IMR-90 (cell line): Measurements from ENCODE around the gene NOL4. TPM values are rescaled to one million over a fixed set of nuclear protein-coding genes. Genes with fewer than 3 reads are reported as not detected.

Experiments
- ATAC-seq: fragments of 200-7000 bp; cut with Tn5 transposase; 2 replicates; pipeline ENCODE4 v1.9.1; 2020; ENCODE audit warnings: low read depth, mild to moderate bottlenecking, moderate library complexity
- BruUV-seq: library from RNA; stranded (reverse); fragments of 400-500 nt; replicated peaks from 2 replicates; lab custom pipeline; 2021; lab: Mats Ljungman, UMichigan
- CTCF ChIA-PET: fragments of 300-600 bp; formaldehyde crosslinking; extraction: SDS; loops from one replicate; lab custom pipeline; 2021; ENCODE audit warnings: antibody characterized with exemption; lab: Yijun Ruan, JAX
- POLR2A ChIA-PET: fragments of 300-600 bp; sonication (Branson Sonifier 250); formaldehyde crosslinking; loops from one replicate; lab custom pipeline; 2022; ENCODE audit warnings: antibody characterized with exemption; ENCODE audit not compliant: unreplicated experiment; lab: Charles Lee
- DNase-seq: peaks from one replicate; pipeline ENCODE4 v3.0.0; 2013
- H2AFZ ChIP-seq: replicated peaks from 2 replicates; pipeline ENCODE3; 2013; ENCODE audit warnings: low read length, mild to moderate bottlenecking; ENCODE audit not compliant: poor library complexity
- H2AK5ac ChIP-seq: 2 replicates; pipeline ENCODE4 v1.6.1; 2013; ENCODE audit warnings: low read depth, low read length, inconsistent platforms
- H2AK9ac ChIP-seq: replicated peaks from 2 replicates; pipeline ENCODE3; 2013; ENCODE audit warnings: mild to moderate bottlenecking, low read depth, low read length, moderate library complexity; ENCODE audit not compliant: poor library complexity
- H2BK120ac ChIP-seq: 2 replicates; pipeline ENCODE4 v1.6.1; 2013; ENCODE audit warnings: low read depth, low read length, inconsistent platforms
- H2BK15ac ChIP-seq: 3 replicates; pipeline ENCODE4 v1.6.1; 2013; ENCODE audit warnings: low read depth, low read length, inconsistent platforms
- H2BK20ac ChIP-seq: 2 replicates; pipeline ENCODE4 v1.6.1; 2013; ENCODE audit warnings: low read depth, mild to moderate bottlenecking, inconsistent platforms, low read length, moderate library complexity
- H2BK5ac ChIP-seq: 2 replicates; pipeline ENCODE4 v1.6.1; 2013; ENCODE audit warnings: mild to moderate bottlenecking, low read depth, low read length, inconsistent platforms; ENCODE audit not compliant: poor library complexity, severe bottlenecking
- H3K14ac ChIP-seq: replicated peaks from 2 replicates; pipeline ENCODE4 v1.6.1; 2013; ENCODE audit warnings: low read depth, low read length, inconsistent platforms
- H3K18ac ChIP-seq: 2 replicates; pipeline ENCODE4 v1.6.1; 2013; ENCODE audit warnings: low read depth, low read length, control low read depth
- H3K23ac ChIP-seq: 2 replicates; pipeline ENCODE4 v1.6.1; 2013; ENCODE audit warnings: low read depth, low read length, inconsistent platforms
- H3K27ac ChIP-seq: 2 replicates; pipeline ENCODE4 v1.5.1; 2013; ENCODE audit warnings: mild to moderate bottlenecking, control low read depth, low read length; ENCODE audit not compliant: insufficient read depth
- H3K27me3 ChIP-seq: 2 replicates; pipeline ENCODE4 v1.6.1; 2013; ENCODE audit warnings: low read length; ENCODE audit not compliant: control insufficient read depth, insufficient read depth
- H3K36me3 ChIP-seq: 2 replicates; pipeline ENCODE4 v1.6.1; 2013; ENCODE audit warnings: low read length, mixed read lengths; ENCODE audit not compliant: control insufficient read depth, insufficient read depth
- H3K4ac ChIP-seq: 2 replicates; pipeline ENCODE4 v1.6.1; 2013; ENCODE audit warnings: low read depth, low read length, inconsistent platforms
- H3K4me1 ChIP-seq: 2 replicates; pipeline ENCODE4 v1.6.1; 2013; ENCODE audit warnings: low read length, mixed read lengths; ENCODE audit not compliant: control insufficient read depth, insufficient read depth
- H3K4me2 ChIP-seq: 2 replicates; pipeline ENCODE4 v1.6.1; 2013; ENCODE audit warnings: low read depth, mild to moderate bottlenecking, control low read depth, low read length, moderate library complexity
- H3K4me3 ChIP-seq: 2 replicates; pipeline ENCODE4 v1.5.1; 2013; ENCODE audit warnings: low read depth, mild to moderate bottlenecking, control low read depth, low read length, moderate library complexity; ENCODE audit not compliant: insufficient read depth
- H3K56ac ChIP-seq: 2 replicates; pipeline ENCODE4 v1.6.1; 2013; ENCODE audit warnings: low read length, inconsistent platforms; ENCODE audit not compliant: insufficient read depth; ENCODE audit errors: extremely low read depth
- H3K79me1 ChIP-seq, 2 experiments: 2 replicates each; pipeline ENCODE4 v1.6.1; 2013; ENCODE audit warnings: low read length in 2 of 2, inconsistent platforms in 1 of 2, low read depth in 1 of 2
- H3K9ac ChIP-seq: 2 replicates; pipeline ENCODE4 v1.6.1; 2013; ENCODE audit warnings: low read depth, low read length, control low read depth
- H3K9me1 ChIP-seq: 2 replicates; pipeline ENCODE4 v1.6.1; 2013; ENCODE audit warnings: low read length, inconsistent platforms; ENCODE audit not compliant: insufficient read depth
- H3K9me3 ChIP-seq: 2 replicates; pipeline ENCODE4 v1.6.1; 2013; ENCODE audit warnings: low read length; ENCODE audit not compliant: control insufficient read depth, insufficient read depth
- H4K20me1 ChIP-seq: 2 replicates; pipeline ENCODE4 v1.6.1; 2013; ENCODE audit warnings: low read length, inconsistent platforms; ENCODE audit not compliant: insufficient read depth
- H4K5ac ChIP-seq: 2 replicates; pipeline ENCODE4 v1.6.1; 2013; ENCODE audit warnings: mild to moderate bottlenecking, low read depth, low read length, control low read depth
- H4K8ac ChIP-seq, 2 experiments: 2 replicates each; pipeline ENCODE4 v1.6.1; 2013; ENCODE audit warnings: low read depth in 2 of 2, low read length in 2 of 2, control low read depth in 1 of 2, inconsistent platforms in 1 of 2
- H4K91ac ChIP-seq: 2 replicates; pipeline ENCODE4 v1.6.1; 2013; ENCODE audit warnings: low read depth, low read length, inconsistent platforms; ENCODE audit not compliant: insufficient read depth
- MAFK ChIP-seq: IDR thresholded peaks from 2 replicates; pipeline ENCODE4 v1.6.1; 2012; ENCODE audit warnings: low read depth, low read length, improper control_type of control experiment
- USF2 ChIP-seq: fragments of 150-350 bp; IDR thresholded peaks from 2 replicates; pipeline ENCODE4 v1.6.1; 2017; ENCODE audit warnings: mild to moderate bottlenecking, antibody characterized with exemption, low read length, low read depth
- WGBS, 2 experiments: methylation state at CpG; one replicate each; pipeline versions ENCODE4 v1.1.5 to v1.1.7; 2013; ENCODE audit warnings: missing lambda C conversion rate in 2 of 2; ENCODE audit not compliant: insufficient read length in 1 of 2; ENCODE audit errors: extremely low coverage in 2 of 2; 5-methylcytosine and 5-hydroxymethylcytosine counted together
- dilution Hi-C: fragments of 300-500 bp; cut with HindIII; formaldehyde crosslinking; loops from one replicate; pipeline ENCODE4 v1.14.3; 2018; ENCODE audit warnings: low sequenced_read_pairs; ENCODE audit not compliant: unreplicated experiment
- in situ Hi-C: fragments of 300-500 bp; cut with MboI; formaldehyde crosslinking; loops from 3 replicates; pipeline ENCODE4 v1.14.3; 2019; ENCODE audit warnings: low sequenced_read_pairs, inconsistent platforms, mixed read lengths
- intact Hi-C: fragments of 100-400 bp; cut with micrococcal nuclease; formaldehyde crosslinking; loops from 2 replicates; pipeline ENCODE4 v1.10.0; 2022
- polyA plus RNA-seq, 3 experiments: library from polyadenylated mRNA; depleted of rRNA; stranded (reverse); fragments of >200 nt; gene quantifications; 2 replicates each; pipeline ENCODE4 v1.2.3, GENCODE V29; 2012; ENCODE audit warnings: low replicate concordance in 1 of 3
- total RNA-seq: library from RNA; depleted of rRNA; stranded (reverse); fragments of >200 nt; gene quantifications from 2 replicates; pipeline ENCODE4 v1.2.3, GENCODE V29; 2012

The NOL4 gene
- total and polyA plus RNA-seq, 2 of the 4 experiments (the other 2 are of a cell fraction), result not detected

- Histone ChIP-seq H4K8ac (no peak overlapping the region), H3K9ac (no peak overlapping the region), H2BK20ac (no peak overlapping the region), H3K4ac (no peak overlapping the region), H4K91ac (no peak overlapping the region), H3K79me1 (no peaks in the 10 kb centered on the region), H4K20me1 (no peaks in the 10 kb centered on the region), H4K5ac (no peak overlapping the region), H2AK9ac (no peak overlapping the region), H3K27me3 (no peaks in the 10 kb centered on the region), H3K27ac (no peak overlapping the region), H3K9me3 (no peaks in the 10 kb centered on the region), H2BK15ac (no peak overlapping the region), H2AK5ac (no peak overlapping the region), H2BK5ac (no peak overlapping the region), H2BK120ac (no peak overlapping the region), H2AFZ (no peak overlapping the region), H3K9me1 (no peaks in the 10 kb centered on the region), H3K36me3 (no peaks in the 10 kb centered on the region), H3K4me2 (no peak overlapping the region), H3K23ac (no peak overlapping the region), H3K14ac (no peak overlapping the region), H3K18ac (no peak overlapping the region), H3K4me3 (no peak overlapping the region), H3K56ac (no peak overlapping the region), H3K4me1 (no peaks in the 10 kb centered on the region)
- TF ChIP-seq USF2 (no peak), MAFK (no peak)
- DNase-seq (no peak), ATAC-seq (no peak)
- POLR2A ChIA-PET, result no interaction called here
- no TSS peak for BruUV-seq
- intact Hi-C loops, result no loop called here
- WGBS, 2 experiments, result no CpG with 5 or more reads among the region's 3 CpGs
- CTCF ChIA-PET, result no interaction called here
- dilution Hi-C loops, result no loop called here
- in situ Hi-C loops, result no loop called here
These were observed 30.5 kb downstream of the NOL4 start for GRCh38 chr18:34194239-34194638.
